HepG2 (cell line): ENCODE data around the gene SEMA3G. TPM values are rescaled to one million over a fixed set of nuclear protein-coding genes. Genes with fewer than 3 reads are reported as not detected.

ENCODE experiments used
- AKAP8 ChIP-seq: sonication (generic); formaldehyde crosslinking; IDR thresholded peaks from 2 replicates; pipeline ENCODE4 v1.5.1; 2020; ENCODE audit warnings: mild to moderate bottlenecking, missing genetic modification reagents
- HBP1 ChIP-seq: IDR thresholded peaks from 2 replicates; pipeline ENCODE4 v1.6.1; 2016; ENCODE audit warnings: low read depth, control low read depth
- HMG20A ChIP-seq: IDR thresholded peaks from 2 replicates; pipeline ENCODE4 v1.6.1; 2016; ENCODE audit warnings: borderline replicate concordance
- HNRNPK ChIP-seq: fragments of 200-400 bp; formaldehyde crosslinking; IDR thresholded peaks from 2 replicates; pipeline ENCODE4 v1.6.1; 2018; ENCODE audit warnings: low read length, low read depth, moderate library complexity, mild to moderate bottlenecking; ENCODE audit not compliant: poor library complexity, severe bottlenecking
- IKZF5 ChIP-seq: IDR thresholded peaks from 2 replicates; pipeline ENCODE4 v1.6.1; 2018; ENCODE audit warnings: missing genetic modification reagents, mild to moderate bottlenecking, missing compliant biosample characterization
- MAX ChIP-seq: IDR thresholded peaks from 2 replicates; pipeline ENCODE4 v1.6.1; 2012; ENCODE audit warnings: inconsistent platforms
- NFE2L2 ChIP-seq: fragments of 150-350 bp; IDR thresholded peaks from 2 replicates; pipeline ENCODE4 v1.6.1; 2014; ENCODE audit warnings: low read length
- NR2C2 ChIP-seq: sonication (generic); formaldehyde crosslinking; IDR thresholded peaks from 2 replicates; pipeline ENCODE4 v1.4.0; 2020; ENCODE audit warnings: missing genetic modification reagents, mild to moderate bottlenecking, moderate library complexity, borderline replicate concordance
- PHF5A ChIP-seq: IDR thresholded peaks from one replicate; pipeline ENCODE4 v1.6.1; 2018; ENCODE audit warnings: low read depth, missing genetic modification reagents; ENCODE audit not compliant: unreplicated experiment
- RBFOX2 ChIP-seq: fragments of 200-400 bp; formaldehyde crosslinking; IDR thresholded peaks from 2 replicates; pipeline ENCODE4 v1.6.1; 2017; ENCODE audit warnings: low read depth, mild to moderate bottlenecking, low read length
- RXRB ChIP-seq: IDR thresholded peaks from 2 replicates; pipeline ENCODE4 v1.6.1; 2016; ENCODE audit warnings: borderline replicate concordance, missing genetic modification reagents, missing compliant biosample characterization
- STAT5B ChIP-seq: sonication (generic); formaldehyde crosslinking; IDR thresholded peaks from 2 replicates; pipeline ENCODE4 v1.4.0; 2020; ENCODE audit warnings: missing genetic modification reagents
- STAT6 ChIP-seq: sonication (generic); formaldehyde crosslinking; IDR thresholded peaks from 2 replicates; pipeline ENCODE4 v1.4.0; 2020; ENCODE audit warnings: missing genetic modification reagents, mild to moderate bottlenecking, borderline replicate concordance
- ZFP82 ChIP-seq: sonication (generic); formaldehyde crosslinking; IDR thresholded peaks from 2 replicates; pipeline ENCODE4 v1.5.1; 2020; ENCODE audit warnings: mild to moderate bottlenecking, missing genetic modification reagents, borderline replicate concordance
- ZNF281 ChIP-seq: sonication (generic); formaldehyde crosslinking; IDR thresholded peaks from 2 replicates; pipeline ENCODE4 v1.4.0; 2020; ENCODE audit warnings: missing genetic modification reagents, borderline replicate concordance
- ZNF607 ChIP-seq: sonication (generic); formaldehyde crosslinking; IDR thresholded peaks from 2 replicates; pipeline ENCODE4 v1.5.1; 2020; ENCODE audit warnings: missing genetic modification reagents, mild to moderate bottlenecking, borderline replicate concordance
- ZNF639 ChIP-seq: conservative IDR thresholded peaks from 2 replicates; pipeline ENCODE4 v1.6.1; 2018; ENCODE audit warnings: missing genetic modification reagents
- ZNF737 ChIP-seq: sonication (generic); formaldehyde crosslinking; IDR thresholded peaks from 2 replicates; pipeline ENCODE4 v1.5.0; 2020; ENCODE audit warnings: missing genetic modification reagents, mild to moderate bottlenecking, borderline replicate concordance
- polyA plus RNA-seq, 8 experiments: library from polyadenylated mRNA; depleted of rRNA in 3 of 8; stranded (reverse) in 7 of 8; unstranded in 1 of 8; fragments of >200 nt; fragmentation: Illumina TruSeq in 4 of 8; extraction: Trizol in 4 of 8; gene quantifications; 2 replicates each; pipeline versions ENCODE4 v1.2.1 to v1.2.3, GENCODE V29; 2011 to 2016; ENCODE audit warnings: low read depth in 4 of 8, missing spikeins in 1 of 8, mixed read lengths in 1 of 8; ENCODE audit not compliant: insufficient read depth in 1 of 8
- total RNA-seq, 5 experiments: library from RNA; depleted of rRNA; stranded (reverse); fragments of >200 nt; fragmentation: Illumina TruSeq; extraction: Trizol; gene quantifications; 2 replicates each; pipeline ENCODE4 v1.2.3, GENCODE V29; 2016; ENCODE audit warnings: low read depth in 1 of 5

Gene SEMA3G
- total and polyA plus RNA-seq, 2 of the 13 experiments (the other 11 are each of a cell fraction or from before 2014, with no cell fraction given), result 6.1 to 8.3 TPM

- no peak for TF ChIP-seq STAT6
- no peak for TF ChIP-seq AKAP8 (CRISPR knock-in tag)
- TF ChIP-seq NFE2L2, result no peak
- TF ChIP-seq HNRNPK, result no peak
- peak; percentile 60; the same call in 1 of the 2 replicates for TF ChIP-seq MAX
- 0 out of 2 replicates have a peak, but pooled peaks have one; percentile 21 for TF ChIP-seq HBP1 (CRISPR knock-in tag)
- TF ChIP-seq ZNF607 (CRISPR knock-in tag), result 0 out of 2 replicates have a peak, but pooled peaks have one; percentile 58
- TF ChIP-seq ZNF639 (CRISPR knock-in tag), result no peak
- TF ChIP-seq RBFOX2, result peak; percentile 87
- no peak for TF ChIP-seq ZFP82
- TF ChIP-seq IKZF5, result peak; percentile 55; the same call in 1 of the 2 replicates
- peak; percentile 94 for TF ChIP-seq NR2C2
- no peak for TF ChIP-seq RXRB
- TF ChIP-seq HMG20A (CRISPR knock-in tag), result no peak
- no peak for TF ChIP-seq PHF5A (CRISPR knock-in tag)
- TF ChIP-seq ZNF281, result 0 out of 2 replicates have a peak, but pooled peaks have one; percentile 25
- no peak for TF ChIP-seq STAT5B
- TF ChIP-seq ZNF737, result no peak
Observed at GRCh38 chr3:52444860-52445793, at the start of gene SEMA3G (continued).
